ENCODE data around the gene SHC4. TPM values are rescaled to one million over a fixed set of nuclear protein-coding genes. Genes with fewer than 3 reads are reported as not detected.

Gene SHC4
- polyA plus RNA-seq, 3 donors from 2014 or later, result 0.10 to 0.19 TPM; not detected in 1

- Mint-ChIP-seq H3K27ac (no peak overlapping the region), H3K36me3 (no peaks in the 10 kb centered on the region), H3K4me1 (no peaks in the 10 kb centered on the region), H3K27me3 (ENCODE audit: low read depth in 3 of 3) (peaks cover 2 to 6% (median 3%) of the 10 kb centered on the region in 3 donors), H3K4me3 (no peak overlapping the region), H3K9me3 (no peaks in the 10 kb centered on the region)
- DNase-seq, result no peak
Measured at GRCh38 chr15:48899793-48900192, 63.9 kb downstream of the SHC4 start.

- Mint-ChIP-seq H3K4me3 (no peak overlapping the region), H3K27ac (no peak overlapping the region), H3K4me1 (no peaks in the 10 kb centered on the region), H3K27me3 (ENCODE audit: low read depth in 3 of 3) (peaks cover 3 to 6% (median 6%) of the 10 kb centered on the region in 3 donors), H3K36me3 (no peaks in the 10 kb centered on the region), H3K9me3 (no peaks in the 10 kb centered on the region)
- DNase-seq, result no peak
Measured at GRCh38 chr15:48898446-48898845, 65.3 kb downstream of the SHC4 start.

GRCh38 chr15:48898032-48898431 is 65.7 kb downstream of the SHC4 start:
- H3K36me3 Mint-ChIP-seq, result no peaks in the 10 kb centered on the region
- no peaks in the 10 kb centered on the region for H3K9me3 Mint-ChIP-seq
- no peaks in the 10 kb centered on the region for H3K4me1 Mint-ChIP-seq
- no peak overlapping the region for H3K4me3 Mint-ChIP-seq
- no peak for DNase-seq
- no peak overlapping the region for H3K27ac Mint-ChIP-seq
- peaks cover 3 to 6% (median 6%) of the 10 kb centered on the region in 3 donors for H3K27me3 Mint-ChIP-seq (ENCODE audit: low read depth in 3 of 3)

- H3K4me1 Mint-ChIP-seq, result no peaks in the 10 kb centered on the region
- peaks cover 3 to 11% (median 6%) of the 10 kb centered on the region in 3 donors for H3K27me3 Mint-ChIP-seq (ENCODE audit: low read depth in 3 of 3)
- no peak overlapping the region for H3K27ac Mint-ChIP-seq
- no peaks in the 10 kb centered on the region for H3K36me3 Mint-ChIP-seq
- no peak for DNase-seq
- no peaks in the 10 kb centered on the region for H3K9me3 Mint-ChIP-seq
- no peak overlapping the region for H3K4me3 Mint-ChIP-seq
Measured at GRCh38 chr15:48896869-48897814, 66.6 kb downstream of the SHC4 start.

GRCh38 chr15:48893311-48893710 is 70.4 kb downstream of the SHC4 start:
- Mint-ChIP-seq H3K4me1 (no peaks in the 10 kb centered on the region), H3K4me3 (no peak overlapping the region), H3K9me3 (no peaks in the 10 kb centered on the region), H3K36me3 (no peaks in the 10 kb centered on the region), H3K27me3 (ENCODE audit: low read depth in 3 of 3) (peaks cover 0 to 13% (median 4%) of the 10 kb centered on the region in 3 donors), H3K27ac (no peak overlapping the region)
- no peak for DNase-seq

GRCh38 chr15:48891232-48891765 is 72.4 kb downstream of the SHC4 start:
- no peaks in the 10 kb centered on the region for H3K4me1 Mint-ChIP-seq

GRCh38 chr15:48890375-48890972 is 73.2 kb downstream of the SHC4 start:
- Mint-ChIP-seq H3K27ac (no peak overlapping the region), H3K27me3 (ENCODE audit: low read depth in 3 of 3) (peaks cover 0 to 11% (median 2%) of the 10 kb centered on the region in 3 donors), H3K36me3 (no peaks in the 10 kb centered on the region), H3K9me3 (no peaks in the 10 kb centered on the region), H3K4me1 (no peaks in the 10 kb centered on the region), H3K4me3 (no peak overlapping the region)
- no peak for DNase-seq

More at GRCh38 chr15:48891232-48891765, 72.4 kb downstream of the SHC4 start:
- H3K9me3 Mint-ChIP-seq, result no peaks in the 10 kb centered on the region
- no peak overlapping the region for H3K27ac Mint-ChIP-seq
- peaks cover 0 to 11% (median 2%) of the 10 kb centered on the region in 3 donors for H3K27me3 Mint-ChIP-seq (ENCODE audit: low read depth in 3 of 3)
- no peaks in the 10 kb centered on the region for H3K36me3 Mint-ChIP-seq
- no peak for DNase-seq
- no peak overlapping the region for H3K4me3 Mint-ChIP-seq

GRCh38 chr15:48889925-48890324 is 73.8 kb downstream of the SHC4 start:
- Mint-ChIP-seq H3K27me3 (ENCODE audit: low read depth in 3 of 3) (peaks cover 0 to 11% (median 2%) of the 10 kb centered on the region in 3 donors), H3K4me1 (no peaks in the 10 kb centered on the region), H3K27ac (no peak overlapping the region), H3K9me3 (no peaks in the 10 kb centered on the region), H3K4me3 (no peak overlapping the region), H3K36me3 (no peaks in the 10 kb centered on the region)
- DNase-seq, result no peak

- H3K27me3 Mint-ChIP-seq (ENCODE audit: low read depth in 3 of 3), result peaks cover 0 to 7% (median 2%) of the 10 kb centered on the region in 3 donors
- H3K4me3 Mint-ChIP-seq, result no peak overlapping the region
- H3K36me3 Mint-ChIP-seq, result no peaks in the 10 kb centered on the region
- DNase-seq, result no peak
- no peaks in the 10 kb centered on the region for H3K4me1 Mint-ChIP-seq
- no peaks in the 10 kb centered on the region for H3K9me3 Mint-ChIP-seq
- no peak overlapping the region for H3K27ac Mint-ChIP-seq
Measured at GRCh38 chr15:48888836-48889235, 74.9 kb downstream of the SHC4 start.

- H3K4me1 Mint-ChIP-seq, result no peaks in the 10 kb centered on the region
- no peak for DNase-seq
- H3K27ac Mint-ChIP-seq, result no peak overlapping the region
- H3K27me3 Mint-ChIP-seq (ENCODE audit: low read depth in 3 of 3), result peaks cover 0 to 7% (median 2%) of the 10 kb centered on the region in 3 donors
- no peaks in the 10 kb centered on the region for H3K36me3 Mint-ChIP-seq
- no peak overlapping the region for H3K4me3 Mint-ChIP-seq
- no peaks in the 10 kb centered on the region for H3K9me3 Mint-ChIP-seq
Measured at GRCh38 chr15:48888191-48888590, 75.5 kb downstream of the SHC4 start.

- Mint-ChIP-seq H3K27ac (no peak overlapping the region), H3K9me3 (no peaks in the 10 kb centered on the region)
Measured at GRCh38 chr15:48887144-48887543, 76.6 kb downstream of the SHC4 start.

GRCh38 chr15:48883699-48884098 is 80.0 kb downstream of the SHC4 start:
- Mint-ChIP-seq H3K27me3 (ENCODE audit: low read depth in 3 of 3) (peaks cover 0 to 2% (median under 1%) of the 10 kb centered on the region in 3 donors), H3K36me3 (no peaks in the 10 kb centered on the region)

More at GRCh38 chr15:48887144-48887543, 76.6 kb downstream of the SHC4 start:
- no peaks in the 10 kb centered on the region for H3K4me1 Mint-ChIP-seq
- H3K4me3 Mint-ChIP-seq, result no peak overlapping the region
- no peak for DNase-seq
- H3K27me3 Mint-ChIP-seq (ENCODE audit: low read depth in 3 of 3), result peaks cover 0 to 2% (median 2%) of the 10 kb centered on the region in 3 donors
- no peaks in the 10 kb centered on the region for H3K36me3 Mint-ChIP-seq

GRCh38 chr15:48880070-48880634 is 83.6 kb downstream of the SHC4 start:
- H3K4me3 Mint-ChIP-seq, result peak overlapping the region in 2 of 5 donors; percentile 14 to 52
- peaks cover 27 to 38% of the 10 kb centered on the region in 2 donors for H3K4me1 Mint-ChIP-seq
- peaks cover 0 to 3% (median 0%) of the 10 kb centered on the region in 3 donors for H3K36me3 Mint-ChIP-seq
- peak overlapping the region in 1 of 6 donors; percentile 26 for H3K27ac Mint-ChIP-seq
- peaks cover 3 to 10% (median 6%) of the 10 kb centered on the region in 3 donors for H3K27me3 Mint-ChIP-seq (ENCODE audit: low read depth in 3 of 3)
- no peaks in the 10 kb centered on the region for H3K9me3 Mint-ChIP-seq
- no peak for DNase-seq

More at GRCh38 chr15:48883699-48884098, 80.0 kb downstream of the SHC4 start:
- Mint-ChIP-seq H3K9me3 (no peaks in the 10 kb centered on the region), H3K4me1 (peaks cover 15 to 24% of the 10 kb centered on the region in 2 donors), H3K27ac (no peak overlapping the region), H3K4me3 (no peak overlapping the region)
- DNase-seq, result no peak

Data from immature natural killer cell (primary cell).